TTC549 (cell line): ENCODE data around the gene BRIX1.
A peak's percentile ranks its signal among the peaks of the same experiment; 100 is the strongest.
"Not testable (repeated sequence)": the region's sequence is repeated elsewhere in the genome, so short reads cannot be mapped to it uniquely, and the experiment has no call there.

Experiments used
- FAIRE-seq: peaks from 2 replicates; lab custom pipeline; 2012; peaks lifted over from hg19 to GRCh38; lab: Jason Lieb, UNC

The BRIX1 gene

DNA sequence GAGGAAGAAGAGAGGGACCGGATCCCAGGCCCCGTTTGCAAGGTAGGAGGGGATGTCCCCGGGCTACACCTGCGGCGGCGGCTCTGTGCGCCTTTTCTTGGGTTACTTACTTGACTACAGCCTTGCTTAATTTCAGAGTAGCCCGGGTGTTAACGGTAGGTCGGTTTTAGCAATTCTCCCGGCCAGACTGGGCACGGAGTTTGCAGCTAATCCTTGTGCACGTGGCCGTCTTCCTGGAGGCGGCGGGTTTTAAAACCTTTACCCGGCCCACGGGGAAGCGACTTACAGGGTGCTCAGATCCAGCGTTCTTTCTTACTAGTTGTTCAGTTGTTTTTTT, 313 bp downstream of the BRIX1 start:
- no peak for FAIRE-seq

DNA sequence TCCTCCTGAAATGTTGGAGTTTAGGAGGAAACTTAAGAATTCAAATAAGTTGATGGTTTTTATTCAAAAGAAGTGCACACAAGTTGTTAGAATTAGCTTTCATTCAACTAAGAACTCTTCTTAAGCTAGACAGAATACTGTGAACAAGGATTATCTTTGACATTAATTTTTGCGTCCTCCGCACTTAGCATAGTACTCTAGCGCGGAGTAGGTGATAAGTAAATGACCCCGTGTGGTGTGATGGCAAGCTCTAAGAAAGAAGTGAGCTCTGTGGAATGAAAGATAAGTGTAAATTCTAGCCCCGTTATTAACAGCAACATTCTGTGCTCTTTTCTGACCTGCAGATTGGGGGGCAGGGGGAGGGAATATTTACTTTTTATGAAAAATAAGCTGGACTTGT, 1.0 kb downstream of the BRIX1 start:
- FAIRE-seq = no peak

DNA sequence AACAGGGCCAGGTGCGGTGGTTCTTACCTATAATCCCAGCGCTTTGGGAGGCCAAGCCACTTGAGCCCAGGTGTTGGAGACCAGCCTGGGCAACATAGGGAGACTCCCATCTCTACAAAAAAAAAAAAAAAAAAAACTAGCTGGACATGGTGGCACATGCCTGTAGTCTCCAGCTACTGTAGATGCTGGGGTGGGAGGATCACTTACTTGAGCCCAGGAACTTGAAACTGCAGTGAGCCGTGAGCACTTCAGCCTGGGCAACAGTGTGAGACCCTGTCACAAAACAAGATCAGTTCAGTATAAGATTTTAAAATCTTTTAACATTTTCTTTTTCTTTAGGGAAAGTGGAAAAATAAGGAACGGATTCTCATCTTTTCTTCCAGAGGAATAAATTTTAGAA, 2.5 kb downstream of the BRIX1 start:
- FAIRE-seq = no peak

DNA sequence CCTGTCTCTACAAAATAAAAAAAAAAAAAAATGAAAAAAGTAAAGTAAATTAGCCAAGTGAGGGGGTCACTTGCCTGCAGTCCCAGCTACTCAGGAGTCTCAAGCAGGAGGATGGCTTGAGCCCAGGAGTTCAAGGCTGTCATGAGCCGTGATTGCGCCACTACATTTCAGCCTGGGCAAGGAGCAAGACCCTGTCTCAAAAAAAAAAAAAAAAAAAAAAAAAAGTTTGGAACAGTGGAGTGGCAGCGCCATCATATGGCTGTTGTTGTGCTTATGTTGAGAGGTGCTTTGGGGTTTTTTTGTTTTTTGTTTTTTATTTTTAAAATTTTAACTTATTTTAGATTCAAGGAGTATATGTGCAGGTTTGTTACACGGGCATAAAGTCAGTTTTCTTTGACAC, 3.6 kb downstream of the BRIX1 start:
- FAIRE-seq = no peak

DNA sequence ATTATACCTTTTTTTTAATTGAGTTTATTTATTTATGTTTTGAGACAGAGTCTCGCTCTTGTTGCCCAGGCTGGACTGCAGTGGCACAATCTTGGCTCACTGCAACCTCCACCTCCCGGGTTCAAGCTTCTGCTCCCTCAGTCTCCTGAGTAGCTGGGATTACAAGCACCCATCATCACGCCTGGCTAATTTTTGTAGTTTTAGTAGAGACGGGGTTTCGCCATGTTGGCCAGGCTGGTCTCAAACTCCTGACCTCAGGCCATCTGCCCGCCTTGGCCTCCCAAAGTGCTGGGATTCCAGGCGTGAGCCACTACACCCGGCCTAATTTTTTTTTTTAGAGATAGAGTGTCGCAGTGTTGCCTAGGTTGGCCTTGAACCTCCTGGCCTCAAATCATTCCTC, 7.7 kb downstream of the BRIX1 start:
- not testable (repeated sequence) for FAIRE-seq

DNA sequence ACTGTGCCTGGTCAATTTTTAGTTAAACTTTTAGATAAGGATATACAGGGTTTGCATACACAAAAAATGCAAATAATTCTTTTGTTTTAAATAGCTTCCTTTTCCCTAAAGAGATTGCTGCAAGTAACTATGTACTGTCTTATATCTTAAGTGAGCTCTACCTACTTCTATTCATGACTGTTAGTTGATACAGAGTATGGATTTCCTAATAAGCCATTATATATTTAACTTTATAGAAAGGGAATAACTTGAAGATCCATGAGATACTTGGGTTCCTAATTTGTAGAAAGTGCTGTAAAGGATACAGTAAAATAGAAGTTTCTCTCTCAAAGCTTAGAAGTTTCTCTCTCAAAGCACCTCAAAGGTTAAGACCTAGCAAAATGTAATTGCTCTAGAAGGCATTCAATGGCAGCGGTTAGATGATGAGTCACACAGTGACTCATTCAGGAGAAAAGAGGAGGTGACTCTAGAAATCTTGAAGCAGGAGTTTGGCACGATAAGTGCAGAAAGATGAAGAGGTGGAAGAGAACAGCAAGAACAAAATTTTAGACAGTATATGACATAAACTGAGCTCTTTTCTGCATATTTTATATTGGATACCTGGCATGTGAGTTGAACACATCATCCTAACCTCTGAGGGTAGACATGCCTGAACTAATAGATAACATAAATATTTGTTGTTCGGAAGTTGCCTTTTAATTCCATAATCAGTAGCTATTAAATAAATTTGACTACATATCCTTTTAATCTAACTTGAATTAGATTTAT, 8.4 kb downstream of the BRIX1 start:
- no peak for FAIRE-seq

DNA sequence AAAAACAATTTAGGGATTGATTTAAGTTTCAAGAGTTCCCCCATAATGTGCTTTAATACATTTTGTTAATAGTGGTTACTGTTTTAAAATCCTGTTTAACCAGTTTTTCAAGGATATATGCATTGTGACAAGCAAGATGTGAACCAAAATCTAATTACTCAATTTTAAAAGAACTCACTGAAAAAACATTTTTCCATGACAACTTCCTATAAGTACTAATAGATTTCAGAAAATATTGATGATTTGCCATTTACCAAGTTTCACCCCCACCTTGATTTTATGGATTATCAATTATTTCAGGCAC, 8.9 kb downstream of the BRIX1 start:
- FAIRE-seq = no peak

DNA sequence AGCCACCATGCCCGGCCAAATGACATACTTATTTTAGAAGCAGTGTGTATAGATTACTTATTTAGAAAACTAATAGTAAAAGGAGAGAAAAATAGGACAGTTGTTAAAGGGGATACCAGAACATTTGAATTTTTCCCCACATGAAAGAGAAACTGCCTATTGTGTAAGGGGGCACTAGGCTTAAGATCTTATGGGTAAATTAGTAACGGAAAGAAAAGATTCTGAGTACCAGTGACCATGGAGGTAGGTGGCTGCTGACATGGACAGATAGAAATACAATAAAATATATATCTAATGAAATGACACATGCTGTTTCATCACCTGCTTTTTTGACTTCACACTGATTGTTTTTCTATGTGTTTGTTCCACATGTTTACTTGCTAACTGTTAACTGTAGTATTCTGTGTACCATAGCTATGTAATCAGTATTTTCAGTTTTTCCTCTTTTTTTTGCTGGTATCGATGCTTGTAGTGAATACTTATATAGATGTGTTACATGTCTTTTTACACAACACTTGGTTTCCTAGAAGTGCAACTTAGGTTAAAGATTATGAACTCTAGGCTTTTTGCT, 10.9 kb downstream of the BRIX1 start:
- FAIRE-seq = no peak

DNA sequence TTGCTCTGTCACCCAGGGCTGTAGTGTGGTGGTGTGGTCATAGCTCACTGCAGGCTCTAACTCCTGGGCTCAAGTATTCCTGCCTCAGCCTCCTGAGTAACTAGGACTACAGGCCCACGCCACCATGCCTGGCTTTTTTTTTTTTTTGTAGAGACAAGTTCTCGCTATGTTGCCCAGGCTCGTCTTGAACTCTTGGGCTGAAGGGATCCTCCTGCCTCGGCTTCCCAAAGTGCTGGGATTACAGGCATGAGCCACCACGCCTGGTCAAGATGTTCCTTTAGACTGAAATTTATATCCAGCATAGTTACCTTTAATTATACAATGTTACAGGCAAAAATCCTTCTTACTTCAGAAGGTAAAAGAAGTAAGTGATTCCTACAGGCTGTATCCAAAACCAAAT, 12.3 kb downstream of the BRIX1 start:
- no peak for FAIRE-seq

DNA sequence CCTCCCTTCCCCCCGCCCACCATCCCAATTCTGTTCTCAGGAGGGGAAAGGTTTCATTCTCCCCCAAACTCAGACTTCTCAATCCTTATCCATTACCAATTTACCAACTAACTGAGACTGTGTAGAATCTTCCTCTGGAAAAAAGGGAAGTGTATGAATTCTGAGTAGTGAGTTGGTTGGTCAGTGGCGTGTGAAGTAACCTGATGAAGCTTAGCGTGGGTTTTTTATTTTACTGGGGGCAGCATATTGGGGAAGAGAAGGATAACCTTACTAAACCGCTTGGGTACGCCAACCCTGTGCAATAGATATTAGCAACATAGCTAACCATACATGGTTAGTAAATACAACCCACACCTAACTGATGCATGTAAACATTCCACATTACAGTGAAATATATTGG, 12.8 kb downstream of the BRIX1 start:
- no peak for FAIRE-seq

DNA sequence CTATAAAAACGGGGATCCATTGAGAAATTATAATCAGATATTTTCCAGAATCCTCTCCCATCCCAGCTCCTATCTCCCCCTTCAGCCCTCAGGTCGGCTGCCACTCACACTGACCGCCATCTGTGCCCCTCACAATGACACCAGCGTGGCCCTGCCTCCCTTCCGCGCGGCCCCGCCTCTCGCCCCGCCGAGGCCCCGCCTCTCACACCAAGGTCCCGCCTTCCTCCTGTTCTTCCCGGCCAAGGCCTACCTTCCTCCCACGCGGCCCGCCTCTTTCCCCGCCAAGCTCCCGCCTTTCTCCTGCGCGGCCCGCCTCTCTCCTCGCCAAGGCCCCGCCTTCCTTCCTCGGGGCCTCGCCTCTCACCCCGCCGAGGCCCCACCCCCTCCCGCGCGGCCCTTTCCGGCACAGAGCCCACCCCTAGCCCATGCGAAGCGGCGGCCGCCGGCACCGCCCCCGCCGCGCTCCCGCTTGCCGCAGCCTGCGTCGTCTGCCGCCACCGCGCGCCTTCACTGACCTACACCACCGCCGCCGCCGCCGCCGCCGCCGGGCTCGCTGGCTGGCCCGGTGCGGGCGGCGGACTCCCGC, 13.7 kb downstream of the BRIX1 start, which contains the start of gene DNAJC21:
TSS of gene DNAJC21 (plus strand) at position 426 of the 586 bp plus-strand sequence. CDS start 261 bp downstream, outside the sequence.
- peak; percentile 60 for FAIRE-seq

DNA sequence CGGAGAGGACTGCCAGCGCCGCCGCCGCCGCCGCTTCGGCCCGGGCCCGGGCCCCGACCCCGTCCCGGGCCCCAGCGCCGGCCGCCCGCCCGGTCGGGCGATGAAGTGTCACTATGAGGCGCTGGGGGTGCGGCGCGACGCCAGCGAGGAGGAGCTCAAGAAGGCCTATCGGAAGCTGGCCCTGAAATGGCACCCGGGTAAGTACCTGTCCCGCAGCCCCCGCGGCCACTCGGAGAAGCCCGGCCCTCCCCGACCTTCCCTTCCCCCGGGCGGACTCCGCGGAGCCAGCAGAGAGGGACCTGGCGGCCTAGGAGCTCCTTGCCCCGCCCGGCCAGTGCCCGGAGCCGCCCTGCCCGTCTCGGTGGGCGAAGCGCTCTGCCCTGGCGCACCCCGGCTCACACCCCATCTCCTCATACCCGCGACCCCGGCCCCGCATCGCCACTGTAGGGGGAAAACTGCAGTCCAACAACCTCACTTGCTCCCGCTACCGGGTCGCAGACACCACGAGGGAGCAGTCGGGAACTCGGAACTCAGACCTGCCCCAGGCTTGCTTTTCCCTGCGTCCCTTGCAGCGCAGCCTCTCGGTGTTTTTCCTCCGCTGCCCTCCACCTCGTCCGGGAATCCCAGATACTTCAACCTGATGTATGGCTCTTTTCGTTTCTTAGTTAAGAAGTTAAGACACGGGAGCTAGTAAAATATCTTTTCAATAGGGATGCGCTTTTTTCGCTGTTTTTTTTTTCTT, 14.4 kb downstream of the BRIX1 start:
- no peak for FAIRE-seq

DNA sequence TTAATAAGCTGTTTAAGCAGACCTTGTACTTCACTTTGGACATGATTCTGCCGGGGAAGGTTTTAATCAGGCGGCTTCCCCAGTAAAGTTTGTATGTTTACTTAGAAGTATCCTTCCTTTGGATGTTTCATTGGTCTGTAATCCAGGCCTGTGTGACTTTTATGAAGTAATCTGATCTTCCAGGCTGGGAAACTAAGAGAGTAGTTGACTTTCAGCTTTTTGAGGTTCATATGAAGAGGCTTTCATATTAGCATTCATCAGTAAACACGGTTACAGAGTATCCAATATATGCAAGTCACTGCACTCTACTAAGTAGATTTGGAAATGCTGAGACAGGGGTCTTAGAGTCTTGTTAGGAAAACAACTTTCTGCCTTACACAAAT, 14.9 kb downstream of the BRIX1 start:
- FAIRE-seq = no peak

DNA sequence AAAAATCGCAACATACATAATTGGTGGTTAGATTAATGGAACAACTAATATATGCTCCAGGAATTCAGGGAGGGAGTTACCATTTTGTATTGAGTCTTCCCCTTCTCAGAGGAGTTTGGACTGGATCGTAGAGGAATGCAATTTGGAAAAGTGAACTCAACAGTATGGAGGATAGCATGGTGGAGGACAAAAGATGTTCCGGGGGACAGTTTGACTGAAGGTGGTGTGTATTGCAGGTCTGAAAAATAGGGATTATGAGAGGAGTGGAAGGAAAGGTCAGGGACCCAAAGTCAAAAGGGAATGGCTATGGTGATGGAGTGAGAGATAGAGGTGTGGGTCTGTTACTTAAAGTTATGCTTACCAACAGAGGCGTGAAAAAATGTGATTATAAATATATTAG, 15.4 kb downstream of the BRIX1 start:
- FAIRE-seq = no peak

DNA sequence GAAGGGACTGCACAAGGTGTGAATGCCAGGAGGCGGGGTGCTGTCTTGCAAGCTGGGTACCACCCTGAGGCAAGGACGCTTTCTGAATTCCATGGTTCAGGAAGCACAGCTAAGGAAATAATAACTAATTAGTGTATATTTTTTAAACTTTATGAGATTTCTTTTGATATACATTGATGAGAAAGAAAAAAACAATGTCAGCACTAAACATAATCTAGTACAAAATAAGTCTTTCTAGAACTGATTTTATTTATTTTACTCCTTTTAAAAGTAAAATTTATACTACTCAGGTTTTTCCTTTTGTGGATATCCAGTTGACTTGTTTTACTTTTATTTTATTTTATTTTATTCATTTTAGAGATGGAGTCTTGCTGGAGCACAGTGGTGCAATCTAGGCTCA, 17.4 kb downstream of the BRIX1 start:
- no peak for FAIRE-seq

DNA sequence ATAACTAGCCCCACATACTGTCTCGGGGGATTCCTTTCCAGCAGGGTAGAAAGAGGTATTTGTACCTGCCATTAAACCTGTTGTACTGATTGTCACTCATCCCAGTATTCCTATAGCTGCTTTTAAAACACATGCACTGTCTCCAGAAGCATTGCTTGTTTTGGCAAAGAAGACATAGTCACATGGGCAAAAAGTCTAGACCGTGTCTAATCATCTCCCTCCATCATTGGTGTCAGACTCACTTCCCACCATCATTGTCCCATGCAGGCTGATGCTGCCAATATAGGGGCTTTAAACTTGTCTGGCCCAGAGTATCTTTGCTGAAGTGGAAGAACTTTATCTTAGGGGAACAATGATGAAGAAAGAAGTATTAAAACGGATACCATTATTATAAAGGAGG, 26.4 kb downstream of the BRIX1 start:
- FAIRE-seq = no peak

DNA sequence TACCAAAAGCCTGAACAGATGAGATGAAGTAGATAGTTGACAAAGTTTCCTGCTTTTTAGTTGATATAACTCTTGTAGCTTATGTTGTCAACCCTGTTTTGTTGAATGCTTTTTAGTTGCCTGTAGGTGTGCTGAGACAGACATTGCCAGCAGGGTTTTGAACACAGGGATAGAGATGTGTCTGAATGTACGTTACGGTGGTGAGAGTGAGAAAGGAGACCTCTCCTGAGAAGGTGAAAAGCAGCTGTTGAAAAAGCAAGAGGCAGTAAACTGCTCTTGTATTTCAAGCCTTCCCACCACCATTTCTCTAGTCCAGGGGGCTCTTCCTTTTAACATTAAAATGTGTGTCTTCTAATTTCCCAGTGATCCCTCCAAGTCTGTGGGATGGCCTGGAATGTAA, 28.5 kb downstream of the BRIX1 start:
- no peak for FAIRE-seq

DNA sequence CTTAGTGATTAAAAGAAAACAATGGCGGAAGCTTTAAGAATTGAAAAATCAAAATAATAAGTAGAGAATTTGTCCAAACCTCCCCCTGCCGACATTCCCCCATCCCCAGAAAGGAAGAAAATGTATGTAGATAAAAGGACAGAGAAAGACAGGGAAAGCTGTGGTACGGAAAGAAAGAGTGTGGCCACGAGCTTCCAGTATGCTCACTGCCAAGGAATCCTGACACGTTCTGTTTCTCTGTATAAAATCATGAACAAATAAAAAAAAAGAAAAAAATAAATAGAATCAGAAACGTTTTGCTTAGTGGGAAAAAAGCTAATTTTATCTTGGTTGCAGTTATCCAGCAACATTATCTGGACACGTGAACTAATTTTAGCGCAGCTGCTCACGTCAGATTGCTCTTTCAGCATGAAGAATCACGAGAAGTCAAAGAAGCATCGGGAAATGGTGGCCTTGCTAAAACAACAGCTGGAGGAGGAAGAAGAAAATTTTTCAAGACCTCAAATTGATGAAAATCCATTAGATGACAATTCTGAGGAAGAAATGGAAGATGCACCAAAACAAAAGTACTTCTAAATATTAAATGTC, 29.0 kb downstream of the BRIX1 start:
- FAIRE-seq = no peak

DNA sequence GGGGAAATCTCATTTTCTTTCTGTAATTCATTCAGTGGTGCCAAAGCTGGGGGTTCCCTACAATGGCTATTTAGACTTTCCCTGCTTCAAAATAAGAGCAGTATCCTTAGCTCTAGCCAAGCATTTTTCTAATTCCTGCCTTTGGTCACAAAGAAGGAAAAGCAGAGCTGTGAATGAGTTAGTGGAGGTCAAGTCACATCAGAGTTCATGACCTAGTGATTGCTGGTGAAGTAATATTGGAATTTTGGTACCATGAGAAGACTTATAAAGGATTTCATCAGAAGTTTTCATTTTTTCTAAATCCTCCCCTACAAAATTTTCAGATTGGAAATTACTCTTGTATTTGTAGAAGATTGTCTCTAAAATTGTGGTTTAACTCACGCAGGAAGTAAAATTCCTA, 41.8 kb downstream of the BRIX1 start:
- FAIRE-seq = no peak

DNA sequence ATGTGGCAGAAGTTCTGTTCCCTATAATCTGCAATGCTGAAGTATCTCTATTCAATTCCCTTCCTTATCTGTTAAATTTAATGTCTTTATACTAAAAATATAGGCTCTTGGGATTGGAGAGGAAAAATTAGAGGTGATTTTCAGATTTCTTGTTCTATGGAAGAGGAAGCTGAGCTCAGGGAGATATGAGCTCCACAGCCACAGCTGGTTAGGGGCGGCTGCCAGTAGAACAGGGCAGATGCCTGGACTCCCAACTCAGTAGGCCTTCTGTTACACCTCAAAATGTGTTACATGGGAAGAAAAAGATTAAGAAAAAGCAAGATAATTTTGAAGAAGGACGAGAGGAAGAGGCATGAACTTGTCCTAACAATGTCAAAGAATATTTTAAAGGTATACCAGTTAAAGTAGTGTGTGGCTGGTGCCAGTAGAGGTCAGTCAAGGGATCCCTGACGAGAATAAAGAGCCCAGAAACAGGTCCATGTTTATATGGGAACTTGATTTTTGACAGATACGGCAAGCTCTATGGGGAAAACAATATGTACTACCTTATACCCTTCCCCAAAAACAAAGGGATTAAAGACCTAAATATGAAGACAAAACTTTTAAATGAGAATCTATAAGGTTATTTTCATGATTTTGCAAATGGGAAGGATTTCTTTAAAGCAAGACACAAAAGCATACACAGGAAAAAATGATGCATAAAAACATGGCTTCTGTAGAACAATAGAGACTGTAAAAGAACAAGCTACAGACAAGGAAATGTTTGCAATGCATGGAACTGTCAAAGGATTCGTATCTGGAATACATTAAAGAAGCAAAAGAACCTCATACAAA, 42.6 kb downstream of the BRIX1 start:
- FAIRE-seq = no peak

DNA sequence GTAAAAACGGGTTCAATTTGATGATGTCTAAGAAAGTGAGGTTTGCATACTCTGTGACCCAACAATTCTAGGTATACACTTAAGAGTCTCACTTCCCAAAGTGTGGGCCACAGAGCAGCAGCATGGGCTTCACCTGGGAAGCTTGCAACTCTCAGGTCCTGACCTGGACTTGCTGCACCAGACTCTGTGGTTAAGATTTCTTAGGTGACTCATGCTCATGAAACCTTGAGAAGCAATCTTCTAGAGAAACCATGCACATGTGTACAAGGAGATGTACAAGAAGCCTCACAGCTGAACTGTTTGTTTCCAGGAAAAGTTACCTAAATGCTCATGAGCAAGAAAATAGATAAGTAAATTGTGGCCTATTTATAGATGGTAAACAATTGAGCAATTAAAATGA, 43.8 kb downstream of the BRIX1 start:
- no peak for FAIRE-seq

DNA sequence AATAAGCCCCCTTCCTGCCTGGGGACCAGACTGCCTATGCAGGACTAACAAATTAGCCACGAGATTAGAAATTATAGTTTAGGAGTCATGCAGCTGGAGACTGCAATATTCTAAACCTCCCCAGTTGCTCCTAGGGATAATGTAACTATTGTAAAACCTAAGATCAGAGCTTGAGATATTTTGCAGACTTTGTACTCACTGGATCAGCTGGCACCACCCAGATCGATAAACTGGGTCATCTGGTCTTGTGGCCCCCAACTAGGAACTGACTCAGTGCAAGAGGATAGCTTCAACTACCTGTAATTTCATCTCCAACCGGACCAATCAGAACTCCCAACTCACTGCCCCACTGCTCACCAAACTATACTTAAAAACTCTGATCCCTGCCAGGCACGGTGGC, 52.0 kb downstream of the BRIX1 start:
- FAIRE-seq = no peak
